Measurements from ENCODE around the gene EED.

DNA sequence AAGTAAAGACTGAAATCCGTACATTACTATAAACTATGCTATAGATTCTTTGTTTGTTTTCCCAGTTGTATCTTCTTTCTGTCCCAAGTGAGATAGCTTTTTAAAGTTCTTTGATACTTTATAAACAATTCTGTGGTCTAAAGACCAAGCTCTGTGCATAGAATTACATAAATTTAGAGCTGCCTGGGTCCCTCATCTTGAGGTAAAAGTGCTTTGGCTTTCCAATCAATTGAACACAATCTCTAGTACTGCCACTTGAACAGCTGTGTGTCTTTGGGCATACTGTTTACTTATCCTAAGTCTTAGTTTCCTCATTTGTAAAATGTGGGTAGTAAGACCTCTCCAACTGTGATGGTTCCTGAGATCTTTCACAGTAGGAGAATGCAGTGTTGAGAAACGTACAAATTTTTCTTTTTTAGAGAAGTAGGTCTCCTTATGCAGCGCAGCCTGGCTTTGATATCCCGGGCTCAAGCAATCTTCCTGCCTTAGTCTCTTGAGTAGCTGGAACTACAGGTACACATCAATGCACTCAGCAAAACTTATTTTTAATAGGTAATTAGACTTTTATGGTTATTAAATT is 2.5 kb upstream of the EED start:
- TF ChIP-seq CREB1 (IDR thresholded peaks at IDR 0.05; ENCODE audit: low read depth) (no peak), YY1 (IDR thresholded peaks at IDR 0.05; ENCODE audit: low read depth) (no peak), RAD21 (IDR thresholded peaks at IDR 0.05; ENCODE audit: low read depth) (no peak), EGR1 (IDR thresholded peaks at IDR 0.05) (no peak), ZBTB7A (IDR thresholded peaks at IDR 0.05; ENCODE audit: low read depth) (no peak), EP300 (IDR thresholded peaks at IDR 0.05; ENCODE audit: borderline replicate concordance) (no peak), TAF1 (IDR thresholded peaks at IDR 0.05; ENCODE audit: low read depth) (no peak), TEAD4 (IDR thresholded peaks at IDR 0.05) (no peak), CEBPB (IDR thresholded peaks at IDR 0.05) (no peak), TCF12 (IDR thresholded peaks at IDR 0.05; ENCODE audit: low read depth) (no peak), NFIC (IDR thresholded peaks at IDR 0.05) (no peak)
- TF ChIP-seq, protein P1, sequence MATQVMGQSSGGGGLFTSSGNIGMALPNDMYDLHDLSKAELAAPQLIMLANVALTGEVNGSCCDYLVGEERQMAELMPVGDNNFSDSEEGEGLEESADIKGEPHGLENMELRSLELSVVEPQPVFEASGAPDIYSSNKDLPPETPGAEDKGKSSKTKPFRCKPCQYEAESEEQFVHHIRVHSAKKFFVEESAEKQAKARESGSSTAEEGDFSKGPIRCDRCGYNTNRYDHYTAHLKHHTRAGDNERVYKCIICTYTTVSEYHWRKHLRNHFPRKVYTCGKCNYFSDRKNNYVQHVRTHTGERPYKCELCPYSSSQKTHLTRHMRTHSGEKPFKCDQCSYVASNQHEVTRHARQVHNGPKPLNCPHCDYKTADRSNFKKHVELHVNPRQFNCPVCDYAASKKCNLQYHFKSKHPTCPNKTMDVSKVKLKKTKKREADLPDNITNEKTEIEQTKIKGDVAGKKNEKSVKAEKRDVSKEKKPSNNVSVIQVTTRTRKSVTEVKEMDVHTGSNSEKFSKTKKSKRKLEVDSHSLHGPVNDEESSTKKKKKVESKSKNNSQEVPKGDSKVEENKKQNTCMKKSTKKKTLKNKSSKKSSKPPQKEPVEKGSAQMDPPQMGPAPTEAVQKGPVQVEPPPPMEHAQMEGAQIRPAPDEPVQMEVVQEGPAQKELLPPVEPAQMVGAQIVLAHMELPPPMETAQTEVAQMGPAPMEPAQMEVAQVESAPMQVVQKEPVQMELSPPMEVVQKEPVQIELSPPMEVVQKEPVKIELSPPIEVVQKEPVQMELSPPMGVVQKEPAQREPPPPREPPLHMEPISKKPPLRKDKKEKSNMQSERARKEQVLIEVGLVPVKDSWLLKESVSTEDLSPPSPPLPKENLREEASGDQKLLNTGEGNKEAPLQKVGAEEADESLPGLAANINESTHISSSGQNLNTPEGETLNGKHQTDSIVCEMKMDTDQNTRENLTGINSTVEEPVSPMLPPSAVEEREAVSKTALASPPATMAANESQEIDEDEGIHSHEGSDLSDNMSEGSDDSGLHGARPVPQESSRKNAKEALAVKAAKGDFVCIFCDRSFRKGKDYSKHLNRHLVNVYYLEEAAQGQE (IDR thresholded peaks at IDR 0.05; ENCODE audit: low read depth) = no peak
- TF ChIP-seq, protein P2, sequence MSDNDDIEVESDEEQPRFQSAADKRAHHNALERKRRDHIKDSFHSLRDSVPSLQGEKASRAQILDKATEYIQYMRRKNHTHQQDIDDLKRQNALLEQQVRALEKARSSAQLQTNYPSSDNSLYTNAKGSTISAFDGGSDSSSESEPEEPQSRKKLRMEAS (IDR thresholded peaks at IDR 0.05) = no peak
